ENCODE data around the gene OR1S1.
"Not testable (repeated sequence)": the region's sequence is repeated elsewhere in the genome, so short reads cannot be mapped to it uniquely, and the experiment has no call there.

Gene OR1S1

GRCh38 chr11:58212420-58212819 lies at the start of gene OR1S1:
Gene OR1S1 (plus strand): TSS chr11:58212720.
- DNase-seq = not testable (repeated sequence)

- no peak for DNase-seq
Observed at GRCh38 chr11:58164389-58164788, 48.1 kb upstream of the OR1S1 start.

GRCh38 chr11:58164990-58165389 lies 47.5 kb upstream of the OR1S1 start:
- no peak for DNase-seq

GRCh38 chr11:58165504-58166106 lies 46.9 kb upstream of the OR1S1 start:
- DNase-seq = no peak

GRCh38 chr11:58177409-58178054 lies 35.0 kb upstream of the OR1S1 start:
- no peak for DNase-seq

- no peak for DNase-seq
Observed at GRCh38 chr11:58178444-58178843, 34.1 kb upstream of the OR1S1 start.

GRCh38 chr11:58179648-58180047 lies 32.9 kb upstream of the OR1S1 start:
- DNase-seq = peak; percentile 4

- no peak for DNase-seq
Observed at GRCh38 chr11:58186938-58187337, 25.6 kb upstream of the OR1S1 start.

- no peak for DNase-seq
Observed at GRCh38 chr11:58188770-58189169, 23.8 kb upstream of the OR1S1 start, which contains the start of gene OR9Q2. Gene OR9Q2 (plus strand): TSS chr11:58189070. CDS start chr11:58190491, 1,421 bp downstream.

GRCh38 chr11:58192229-58192628 lies 20.3 kb upstream of the OR1S1 start:
- DNase-seq = no peak

- DNase-seq = no peak
Observed at GRCh38 chr11:58193391-58193790, 19.1 kb upstream of the OR1S1 start.

GRCh38 chr11:58195939-58196338 lies 16.6 kb upstream of the OR1S1 start:
- no peak for DNase-seq

GRCh38 chr11:58199271-58199670 lies 13.2 kb upstream of the OR1S1 start:
- no peak for DNase-seq

- DNase-seq = no peak
Observed at GRCh38 chr11:58204042-58204441, 8.5 kb upstream of the OR1S1 start, which contains the start of gene OR1S2. Gene OR1S2 (minus strand): TSS chr11:58204142. CDS start chr11:58204142, 0 bp downstream.

GRCh38 chr11:58216476-58216875 lies 4.0 kb downstream of the OR1S1 start:
- DNase-seq = no peak

- DNase-seq = no peak
Observed at GRCh38 chr11:58222721-58223120, 10.2 kb downstream of the OR1S1 start.

GRCh38 chr11:58227956-58228615 lies 15.6 kb downstream of the OR1S1 start:
- DNase-seq = no peak

GRCh38 chr11:58243954-58244353 lies 31.4 kb downstream of the OR1S1 start:
- DNase-seq = no peak

GRCh38 chr11:58254936-58255335 lies 42.4 kb downstream of the OR1S1 start:
- no peak for DNase-seq

- DNase-seq = no peak
Observed at GRCh38 chr11:58259983-58260382, 47.5 kb downstream of the OR1S1 start.

Measured in NCI-H146 (cell line).